ENCODE data around the gene BCAT1.
"Not testable (repeated sequence)": the region's sequence is repeated elsewhere in the genome, so short reads cannot be mapped to it uniquely, and the experiment has no call there.

The BCAT1 gene

DNA sequence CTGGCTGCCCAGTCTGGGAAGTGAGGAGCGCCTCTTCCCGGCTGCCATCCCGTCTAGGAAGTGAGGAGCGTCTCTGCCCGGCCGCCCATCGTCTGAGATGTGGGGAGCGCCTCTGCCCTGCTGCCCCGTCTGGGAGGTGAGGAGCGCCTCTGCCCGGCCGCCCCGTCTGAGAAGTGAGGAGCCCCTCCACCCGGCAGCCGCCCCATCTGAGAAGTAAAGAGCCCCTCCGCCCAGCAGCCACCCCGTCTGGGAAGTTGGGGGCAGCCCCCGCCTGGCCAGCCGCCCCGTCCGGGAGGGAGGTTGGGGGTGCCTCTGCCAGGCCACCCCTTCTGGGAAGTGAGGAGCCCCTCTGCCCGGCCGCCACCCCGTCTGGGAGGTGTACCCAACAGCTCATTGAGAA, 22.8 kb downstream of the BCAT1 start:
- not testable (repeated sequence) for DNase-seq

- DNase-seq, result peak; percentile 9
Measured at GRCh38 chr12:24922090-24922489, 26.8 kb downstream of the BCAT1 start.

GRCh38 chr12:24921251-24922038, 27.5 kb downstream of the BCAT1 start:
- DNase-seq, result peak; percentile 43

- no peak for DNase-seq
Measured at GRCh38 chr12:24920141-24920540, 28.8 kb downstream of the BCAT1 start.

GRCh38 chr12:24919346-24920001, 29.4 kb downstream of the BCAT1 start:
- no peak for DNase-seq

- DNase-seq, result no peak
Measured at GRCh38 chr12:24918596-24918995, 30.3 kb downstream of the BCAT1 start.

GRCh38 chr12:24915501-24915900, 33.4 kb downstream of the BCAT1 start:
- no peak for DNase-seq

- no peak for DNase-seq
Measured at GRCh38 chr12:24913953-24914352, 34.9 kb downstream of the BCAT1 start.

DNA sequence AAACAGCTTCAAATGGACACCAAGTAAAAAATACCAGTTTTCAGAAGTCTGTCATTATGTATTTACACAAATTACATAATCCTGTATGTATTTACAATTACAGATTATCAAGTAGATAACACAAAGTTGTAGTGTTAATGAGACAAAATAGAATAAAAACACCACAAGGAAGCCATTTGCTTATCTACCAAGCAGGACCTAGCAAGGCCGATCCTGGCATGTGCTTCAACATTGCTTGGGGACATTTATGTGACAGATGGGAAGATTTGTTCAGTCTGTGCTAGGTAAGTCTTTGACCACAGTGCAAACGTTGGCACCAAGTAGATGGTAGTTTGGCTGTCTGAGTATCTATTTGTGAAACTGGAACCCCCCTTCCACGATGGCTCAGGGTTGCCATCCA, 35.8 kb downstream of the BCAT1 start:
- no peak for DNase-seq

DNA sequence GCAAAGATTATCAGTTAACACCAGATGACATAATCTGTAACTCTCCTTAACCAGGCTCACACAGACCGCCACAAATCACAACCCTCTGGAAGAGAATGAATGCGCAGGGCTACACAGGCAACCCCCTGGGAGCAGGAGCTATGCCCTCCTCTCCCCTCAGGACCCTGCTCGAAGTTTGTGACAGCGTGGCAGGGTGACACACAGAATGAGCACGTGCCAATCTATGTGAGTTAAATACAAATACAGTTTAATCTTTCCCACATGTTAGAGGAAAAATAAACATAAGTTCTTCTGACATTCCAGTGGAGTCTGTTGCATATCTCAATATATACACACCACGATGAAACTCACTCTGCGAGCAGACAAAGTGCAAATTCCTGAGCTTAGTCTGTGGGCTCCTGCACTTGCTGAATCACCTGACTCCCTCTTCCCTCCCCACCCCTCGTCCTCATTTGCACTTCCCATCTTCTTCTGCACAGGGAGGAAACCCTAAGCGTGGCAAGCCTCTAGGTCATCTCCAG, 37.6 kb downstream of the BCAT1 start:
- peak; percentile 96 for DNase-seq

DNA sequence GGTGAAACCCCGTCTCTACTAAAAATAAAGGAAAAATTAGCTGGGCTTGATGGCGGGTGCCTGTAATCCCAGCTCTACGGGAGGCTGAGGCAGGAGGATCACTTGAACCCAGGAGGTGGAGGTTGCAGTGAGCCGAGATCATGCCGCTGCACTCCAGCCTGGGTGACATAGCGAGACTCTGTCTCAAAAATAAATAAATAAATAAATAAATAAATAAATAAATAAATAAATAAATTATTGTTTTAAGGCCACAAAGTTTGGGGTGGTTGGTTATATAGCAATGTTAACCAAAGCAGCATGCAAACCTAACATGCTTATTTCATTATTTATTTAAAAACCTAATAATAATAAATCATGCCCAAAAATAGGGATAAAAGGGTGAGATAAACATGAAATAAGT, 38.7 kb downstream of the BCAT1 start:
- DNase-seq, result not testable (repeated sequence)

DNA sequence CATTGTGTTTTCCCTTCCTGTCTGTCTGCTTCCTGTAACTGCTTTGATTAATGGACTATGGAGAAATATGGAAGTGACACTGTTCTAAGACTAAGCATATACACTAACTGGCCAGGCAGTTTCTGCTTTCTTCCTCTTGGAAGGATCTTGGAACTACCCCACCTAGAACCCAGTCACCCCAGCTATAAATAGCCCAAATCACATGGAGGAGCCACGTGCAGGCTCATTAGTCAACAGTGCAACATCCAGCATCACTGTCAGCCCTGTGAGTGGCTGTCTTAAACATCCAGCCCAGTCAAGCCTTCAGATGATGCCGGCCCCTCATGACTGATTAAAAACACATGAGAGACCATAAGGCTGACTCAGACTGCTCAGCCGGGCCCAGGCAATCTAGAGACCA, 39.2 kb downstream of the BCAT1 start:
- peak; percentile 97 for DNase-seq

DNA sequence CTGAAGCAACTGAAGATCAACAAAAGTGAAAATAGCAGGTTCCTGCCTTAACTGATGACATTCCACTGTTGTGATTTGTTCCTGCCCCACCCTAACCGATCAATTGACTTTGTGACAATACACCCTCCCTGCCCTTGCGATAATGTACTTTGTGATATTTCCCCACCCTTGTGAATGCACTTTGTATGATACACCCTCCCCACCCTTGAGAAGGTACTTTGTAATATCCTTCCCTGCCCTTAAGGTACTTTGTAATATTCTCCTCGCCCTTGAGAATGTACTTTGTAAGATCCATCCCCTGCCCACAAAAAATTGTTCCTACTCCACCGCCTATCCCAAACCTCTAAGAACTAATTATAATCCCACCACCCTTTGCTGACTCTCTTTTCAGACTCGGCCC, 41.4 kb downstream of the BCAT1 start:
- no peak for DNase-seq

GRCh38 chr12:24906141-24906540, 42.8 kb downstream of the BCAT1 start:
- DNase-seq, result peak; percentile 46

DNA sequence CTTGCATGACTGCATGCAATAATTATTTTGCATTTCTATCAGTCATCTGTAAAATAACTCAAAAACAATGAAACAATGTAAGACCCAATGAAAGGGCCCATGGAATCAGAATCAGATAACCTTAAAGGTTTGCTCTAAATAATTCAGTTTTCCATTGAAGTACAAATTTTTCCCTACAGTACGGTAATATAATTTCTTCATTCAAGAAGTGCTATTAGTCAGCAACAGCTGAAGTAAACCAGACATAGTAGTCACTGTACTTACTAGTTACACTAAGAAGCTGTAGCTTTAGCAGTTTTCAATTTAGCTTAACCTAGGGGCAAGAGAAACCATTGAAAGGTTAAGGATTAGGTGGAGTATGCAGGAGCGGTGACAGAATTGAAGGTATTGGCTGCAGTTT, 43.5 kb downstream of the BCAT1 start:
- no peak for DNase-seq

GRCh38 chr12:24904871-24905270, 44.0 kb downstream of the BCAT1 start:
- DNase-seq, result no peak

DNA sequence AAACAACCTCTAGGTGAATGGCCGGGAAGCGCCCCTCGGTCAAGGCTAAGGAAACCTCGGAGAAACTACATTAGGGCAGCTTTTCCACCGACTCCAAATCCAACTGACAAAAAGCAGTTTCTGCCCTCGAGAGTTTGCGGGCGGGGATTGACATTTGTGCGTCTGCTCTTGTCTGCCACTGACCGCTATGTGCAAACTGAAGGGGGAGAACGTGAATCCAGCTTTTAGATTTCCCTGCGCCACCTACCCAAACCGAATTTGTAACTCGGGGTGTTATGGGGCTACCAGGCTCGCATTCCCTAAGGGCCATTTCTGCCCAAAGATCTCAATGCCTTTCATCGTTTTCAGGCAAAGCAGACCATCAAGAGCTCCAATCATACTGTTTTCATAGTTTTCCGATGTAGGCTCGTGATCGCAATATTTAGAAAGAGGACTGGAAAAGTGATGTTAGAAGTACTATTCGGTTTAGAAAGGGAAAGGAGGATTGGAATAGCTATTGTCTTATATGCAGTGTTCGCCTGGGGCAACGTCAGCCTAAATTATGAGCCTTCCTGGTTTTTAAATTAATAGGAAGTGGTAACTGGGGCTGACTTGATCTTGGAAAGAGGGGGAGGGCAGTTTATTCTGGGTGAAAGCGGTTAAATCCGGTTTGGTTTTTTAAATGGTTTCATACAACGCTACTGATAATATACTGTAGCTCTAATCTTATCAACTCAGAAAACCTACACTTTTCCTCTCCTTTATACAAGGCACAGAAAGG, 45.4 kb downstream of the BCAT1 start:
- peak; percentile 27 for DNase-seq

DNA sequence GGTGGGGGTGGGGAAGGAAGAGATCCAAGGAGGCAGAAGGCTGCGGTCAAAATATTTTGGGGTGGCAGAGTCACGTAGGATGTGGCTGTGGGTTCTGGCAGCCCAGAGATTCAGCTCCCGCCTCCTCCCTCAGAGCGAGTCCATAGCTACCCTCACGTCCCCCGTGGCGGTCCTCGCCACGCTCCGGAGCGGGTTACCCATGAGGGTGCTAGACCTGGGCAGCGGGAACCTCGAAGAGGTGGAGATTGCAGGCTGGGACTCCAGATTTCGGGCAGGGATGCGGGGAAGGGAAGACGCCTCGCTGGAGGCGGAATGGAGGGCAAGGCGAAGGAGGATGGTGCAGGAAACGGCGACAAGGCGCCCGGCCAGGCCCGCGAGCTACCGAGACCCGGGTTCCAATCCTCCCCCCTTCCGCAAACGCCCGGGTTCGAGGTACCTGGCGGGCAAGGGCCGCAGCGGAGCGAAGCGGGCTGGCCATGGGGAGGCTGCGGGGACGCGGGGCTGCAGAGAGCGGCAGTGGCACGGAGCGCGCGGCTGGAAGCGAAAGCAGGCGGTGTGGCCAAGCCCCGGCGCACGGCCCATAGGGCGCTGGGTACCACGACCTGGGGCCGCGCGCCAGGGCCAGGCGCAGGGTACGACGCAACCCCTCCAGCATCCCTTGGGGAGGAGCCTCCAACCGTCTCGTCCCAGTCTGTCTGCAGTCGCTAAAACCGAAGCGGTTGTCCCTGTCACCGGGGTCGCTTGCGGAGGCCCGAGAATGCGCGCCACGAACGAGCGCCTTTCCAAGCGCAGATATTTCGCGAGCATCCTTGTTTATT, 46.2 kb downstream of the BCAT1 start:
- peak; percentile 42 for DNase-seq

DNA sequence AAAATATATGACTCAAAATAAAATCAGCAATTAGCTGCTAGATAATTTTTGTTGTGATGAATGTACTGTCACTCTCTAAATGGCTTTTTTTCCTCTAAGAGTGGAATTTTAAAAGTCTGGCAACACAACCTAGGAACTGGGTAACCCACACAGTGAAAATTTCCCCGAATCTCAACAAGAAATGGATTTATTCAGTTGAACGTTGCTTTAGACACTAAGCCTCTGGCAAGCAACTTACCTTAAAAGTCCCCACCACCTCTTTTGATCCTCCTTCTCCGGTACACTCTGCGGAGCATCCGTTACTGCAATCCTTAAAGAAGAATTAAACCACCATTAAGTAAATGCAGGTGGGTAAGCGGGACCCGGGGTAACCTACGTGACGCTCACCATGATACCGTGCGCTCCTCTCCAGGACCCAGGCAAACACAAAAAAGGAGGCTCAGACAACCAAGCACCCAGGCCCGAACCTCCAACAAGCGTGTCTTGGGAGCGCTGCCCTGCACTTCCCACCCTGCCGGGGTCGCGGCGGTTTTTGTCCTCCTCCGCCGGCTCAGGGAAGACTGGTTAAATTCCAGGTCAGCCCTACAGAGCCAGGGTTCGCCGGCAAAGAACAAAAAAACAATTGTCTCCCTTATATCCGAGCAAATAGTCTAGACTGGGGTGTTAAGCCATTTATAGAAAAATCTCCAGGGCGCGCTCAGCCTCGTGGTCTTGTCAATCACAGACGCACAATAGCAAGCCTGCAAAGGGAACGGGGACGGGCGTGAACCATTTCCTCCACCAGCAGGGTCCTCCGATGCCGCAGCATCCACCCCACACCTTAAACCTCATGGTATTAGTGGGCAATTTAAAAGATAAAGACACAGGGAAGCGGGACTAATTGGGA, 47.1 kb downstream of the BCAT1 start:
- DNase-seq, result no peak

- DNase-seq, result no peak
Measured at GRCh38 chr12:24900196-24900595, 48.7 kb downstream of the BCAT1 start.

DNA sequence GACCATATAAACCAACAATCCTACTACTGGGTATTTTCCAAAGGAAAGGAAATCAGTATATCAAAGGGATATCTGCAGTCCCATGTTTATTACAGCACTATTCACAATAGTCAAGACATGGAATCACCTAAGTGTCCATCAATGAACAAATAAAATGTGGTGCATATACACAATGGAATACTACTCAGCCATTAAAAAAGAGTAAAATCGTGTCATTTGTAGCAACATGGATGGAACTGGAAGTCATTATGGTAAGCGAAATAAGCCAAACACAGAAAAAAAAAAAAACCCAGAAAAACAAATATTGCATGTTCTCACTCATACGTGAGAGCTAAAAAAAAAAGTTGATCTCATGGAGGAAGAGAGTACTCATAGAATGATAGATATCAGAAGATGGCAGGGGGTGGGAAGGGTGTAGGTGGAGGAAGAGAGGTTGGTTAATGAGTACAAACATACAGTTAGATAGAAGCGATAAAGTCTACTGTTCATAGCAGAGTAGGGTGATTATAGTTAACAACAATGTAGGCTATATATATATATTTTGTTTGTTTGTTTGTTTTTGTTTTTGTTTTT, 49.3 kb downstream of the BCAT1 start:
- no peak for DNase-seq

Measured in fibroblast of skin of back (primary cell).